Panc1 (cell line): ENCODE measurements around the gene SHROOM3. TPM values are rescaled to one million over a fixed set of nuclear protein-coding genes. Genes with fewer than 3 reads are reported as not detected.

Experiments used
- ATAC-seq: fragments of 200-7000 bp; cut with Tn5 transposase; 2 replicates; pipeline ENCODE4 v1.9.1; 2020; ENCODE audit warnings: mild to moderate bottlenecking, moderate library complexity
- BruUV-seq: library from RNA; stranded (reverse); fragments of 400-500 nt; replicated peaks from 2 replicates; lab custom pipeline; 2021; lab: Mats Ljungman, UMichigan
- CTCF ChIA-PET: fragments of 300-600 bp; sonication (Branson Sonifier 250); formaldehyde crosslinking; loops from one replicate; lab custom pipeline; 2022; ENCODE audit warnings: antibody characterized with exemption; lab: Charles Lee
- POLR2A ChIA-PET: fragments of 300-600 bp; sonication (Branson Sonifier 250); formaldehyde crosslinking; loops from one replicate; lab custom pipeline; 2022; ENCODE audit warnings: antibody characterized with exemption; lab: Charles Lee
- DNase-seq: peaks from one replicate; pipeline ENCODE4 v3.0.0-alpha.2; 2010; ENCODE audit warnings: low read depth, low spot score
- H3K27ac ChIP-seq: 2 replicates; pipeline ENCODE4 v1.5.1; 2011; ENCODE audit warnings: mild to moderate bottlenecking, low read length, inconsistent platforms
- H3K27me3 ChIP-seq: fragments of 200-500 bp; sonication (Bioruptor generic); 2 replicates; pipeline ENCODE4 v1.6.0; 2014; ENCODE audit warnings: low read length, inconsistent platforms; ENCODE audit not compliant: control insufficient read depth, insufficient read depth
- H3K36me3 ChIP-seq: fragments of 200-500 bp; sonication (Bioruptor generic); 2 replicates; pipeline ENCODE4 v1.5.1; 2014; ENCODE audit warnings: inconsistent platforms, mild to moderate bottlenecking, low read length, moderate library complexity; ENCODE audit not compliant: control insufficient read depth, insufficient read depth
- H3K4me1 ChIP-seq: 2 replicates; pipeline ENCODE4 v1.5.1; 2011; ENCODE audit warnings: inconsistent platforms, mild to moderate bottlenecking, low read length, moderate library complexity; ENCODE audit not compliant: control insufficient read depth, insufficient read depth
- H3K4me3 ChIP-seq, 2 experiments: 2 replicates each; pipeline ENCODE4 v1.5.1; 2011 to 2012; ENCODE audit warnings: low read depth in 2 of 2, low read length in 2 of 2, mild to moderate bottlenecking in 2 of 2, inconsistent platforms in 1 of 2, moderate library complexity in 1 of 2
- H3K9me3 ChIP-seq: fragments of 200-500 bp; sonication (Bioruptor generic); 2 replicates; pipeline ENCODE4 v1.5.1; 2014; ENCODE audit warnings: low read depth, mild to moderate bottlenecking, inconsistent platforms, low read length, moderate library complexity; ENCODE audit not compliant: control insufficient read depth, insufficient read depth
- CTCF ChIP-seq: fragments of 450-650 bp; IDR thresholded peaks from 2 replicates; pipeline ENCODE4 v1.5.1; 2017; ENCODE audit warnings: mild to moderate bottlenecking
- POLR2AphosphoS5 ChIP-seq: IDR thresholded peaks from 2 replicates; pipeline ENCODE4 v1.6.1; 2012; ENCODE audit warnings: mild to moderate bottlenecking, low read depth, low read length, moderate library complexity
- REST ChIP-seq, 2 experiments: IDR thresholded peaks; 2 replicates each; pipeline ENCODE4 v1.6.1; 2011 to 2012; ENCODE audit warnings: low read depth in 2 of 2, control low read depth in 1 of 2, low read length in 1 of 2, mild to moderate bottlenecking in 1 of 2, moderate library complexity in 1 of 2; ENCODE audit not compliant: insufficient read depth in 1 of 2
- SIN3A ChIP-seq: IDR thresholded peaks from 2 replicates; pipeline ENCODE4 v1.6.1; 2012; ENCODE audit warnings: low read depth, mild to moderate bottlenecking, low read length, moderate library complexity, borderline replicate concordance; ENCODE audit not compliant: insufficient read depth
- TCF7L2 ChIP-seq: IDR thresholded peaks from 2 replicates; pipeline ENCODE4 v1.6.1; 2011; ENCODE audit warnings: mild to moderate bottlenecking, low read depth, low read length, inconsistent platforms
- in situ Hi-C: cut with HindIII; loops from 2 replicates; pipeline ENCODE4 v1.10.0; 2016; ENCODE audit warnings: low sequenced_read_pairs, low pct_unique_long_range_greater_than_20kb
- intact Hi-C: fragments of 100-400 bp; cut with micrococcal nuclease; formaldehyde crosslinking; loops from one replicate; pipeline ENCODE4 v1.10.0; 2022; ENCODE audit not compliant: unreplicated experiment
- total RNA-seq: library from RNA; stranded (reverse); gene quantifications from one replicate; pipeline ENCODE4 v1.2.1, GENCODE V29; 2021; ENCODE audit not compliant: unreplicated experiment

The SHROOM3 gene
- total RNA-seq, 1 experiment from 2014 or later = 7.2 TPM

- ChIA-PET POLR2A (no interaction called here), CTCF (no interaction called here)
- H3K27ac ChIP-seq = no peak overlapping the region
- DNase-seq (no peak), ATAC-seq (no peak)
- in situ Hi-C loops (no loop called here), intact Hi-C loops (no loop called here)
- BruUV-seq = no TSS peak
- H3K36me3 ChIP-seq = no peaks in the 10 kb centered on the region
- no peaks in the 10 kb centered on the region for H3K27me3 ChIP-seq
- H3K4me1 ChIP-seq = no peaks in the 10 kb centered on the region
- H3K4me3 ChIP-seq = no peak overlapping the region
- TF ChIP-seq REST (IDR thresholded peaks at IDR 0.05; ENCODE audit: insufficient read depth in 1 of 2, low read depth in 2 of 2, low read length in 1 of 2) = no peak
- H3K9me3 ChIP-seq = no peaks in the 10 kb centered on the region
Measured at GRCh38 chr4:76663824-76664223, 228.8 kb downstream of the SHROOM3 start.

DNA sequence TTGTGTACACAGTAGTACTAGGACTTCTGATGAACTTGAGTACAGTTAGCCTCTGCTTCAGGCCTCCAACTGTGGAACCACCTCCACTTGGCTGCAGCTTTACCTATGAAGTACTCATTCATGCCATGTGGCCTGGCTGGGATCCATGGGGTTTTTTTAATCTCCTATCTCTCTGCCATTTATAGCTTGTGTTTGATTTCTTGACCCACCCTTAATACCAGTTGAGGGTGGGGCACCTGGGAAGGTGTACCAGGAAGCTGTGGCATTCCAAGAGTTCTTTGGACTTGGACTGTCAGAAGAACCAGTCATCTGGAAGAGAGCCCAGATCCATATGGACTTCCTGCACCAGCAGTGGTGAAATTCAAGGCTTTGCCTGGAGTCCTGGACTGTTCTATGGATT lies 230.1 kb downstream of the SHROOM3 start:
- intact Hi-C loops = no loop called here
- Histone ChIP-seq H3K27me3 (no peaks in the 10 kb centered on the region), H3K27ac (no peak overlapping the region), H3K36me3 (no peaks in the 10 kb centered on the region), H3K4me1 (no peaks in the 10 kb centered on the region), H3K4me3 (no peak overlapping the region), H3K9me3 (no peaks in the 10 kb centered on the region)
- no peak for DNase-seq
- CTCF ChIA-PET = no interaction called here
- in situ Hi-C loops = no loop called here
- POLR2A ChIA-PET = no interaction called here
- TF ChIP-seq POLR2AphosphoS5 (no peak), SIN3A (no peak), TCF7L2 (no peak), REST (IDR thresholded peaks at IDR 0.05; ENCODE audit: insufficient read depth in 1 of 2, low read depth in 2 of 2, low read length in 1 of 2) (no peak), CTCF (no peak)
- ATAC-seq = no peak
- no TSS peak for BruUV-seq
